Liver (tissue), 9 donors: ENCODE results near the gene S100A13. TPM values are rescaled to one million over a fixed set of nuclear protein-coding genes. Genes with fewer than 3 reads are reported as not detected.

Experiments
- DNase-seq: peaks from one replicate; pipeline ENCODE4 v3.0.0-alpha.2; 2017; ENCODE audit warnings: low spot score
- H3K27ac ChIP-seq, 2 donors: one replicate each; pipeline ENCODE4 v1.7.0; 2013; ENCODE audit warnings: inconsistent platforms in 2 of 2, low read length in 2 of 2, control low read depth in 1 of 2, low read depth in 1 of 2, mild to moderate bottlenecking in 1 of 2
- H3K27me3 ChIP-seq, 4 donors: one replicate each; pipeline versions ENCODE4 v1.6.1 to v1.7.0; 2013; ENCODE audit warnings: low read length in 3 of 4, inconsistent platforms in 1 of 4, mild to moderate bottlenecking in 1 of 4, moderate library complexity in 1 of 4; ENCODE audit not compliant: control insufficient read depth in 4 of 4, insufficient read depth in 4 of 4
- H3K36me3 ChIP-seq, 4 donors: one replicate each; pipeline versions ENCODE4 v1.6.1 to v1.7.0; 2013; ENCODE audit warnings: low read length in 3 of 4, mild to moderate bottlenecking in 3 of 4, low read depth in 1 of 4, moderate library complexity in 1 of 4; ENCODE audit not compliant: control insufficient read depth in 4 of 4, insufficient read depth in 3 of 4
- H3K4me1 ChIP-seq, 4 donors: one replicate each; pipeline versions ENCODE4 v1.6.1 to v1.7.0; 2013; ENCODE audit warnings: low read length in 3 of 4, mild to moderate bottlenecking in 3 of 4, moderate library complexity in 1 of 4; ENCODE audit not compliant: control insufficient read depth in 4 of 4, insufficient read depth in 4 of 4
- H3K4me3 ChIP-seq, 3 donors: one replicate each; pipeline versions ENCODE4 v1.6.1 to v1.7.0; 2013; ENCODE audit warnings: low read length in 3 of 3, control low read depth in 1 of 3, low read depth in 1 of 3, mild to moderate bottlenecking in 1 of 3
- H3K9ac ChIP-seq, 2 donors: one replicate each; pipeline ENCODE4 v1.7.0; 2013; ENCODE audit warnings: low read length in 2 of 2, mild to moderate bottlenecking in 2 of 2, moderate library complexity in 2 of 2, control low read depth in 1 of 2, low read depth in 1 of 2
- H3K9me3 ChIP-seq, 4 donors: one replicate each; pipeline versions ENCODE4 v1.6.1 to v1.7.0; 2013; ENCODE audit warnings: low read length in 3 of 4; ENCODE audit not compliant: control insufficient read depth in 4 of 4
- EGR1 ChIP-seq, 2 donors: IDR thresholded peaks; 2 replicates each; pipeline ENCODE4 v1.6.1; 2016 to 2018; ENCODE audit warnings: antibody characterized with exemption in 2 of 2, low read depth in 2 of 2
- FOXA1 ChIP-seq: IDR thresholded peaks from 2 replicates; pipeline ENCODE4 v1.6.1; 2016; ENCODE audit warnings: antibody characterized with exemption
- FOXA2 ChIP-seq: IDR thresholded peaks from 2 replicates; pipeline ENCODE4 v1.6.1; 2016; ENCODE audit warnings: antibody characterized with exemption
- GABPA ChIP-seq, 2 donors: IDR thresholded peaks in 1 of 2; conservative IDR thresholded peaks in 1 of 2; 2 replicates each; pipeline ENCODE4 v1.6.1; 2016; ENCODE audit warnings: antibody characterized with exemption in 2 of 2, mild to moderate bottlenecking in 1 of 2, moderate library complexity in 1 of 2
- HNF4A ChIP-seq, 2 donors: conservative IDR thresholded peaks; 2 replicates each; pipeline ENCODE4 v1.6.1; 2016; ENCODE audit warnings: antibody characterized with exemption in 2 of 2, mild to moderate bottlenecking in 2 of 2
- HNF4G ChIP-seq: IDR thresholded peaks from 2 replicates; pipeline ENCODE4 v1.6.1; 2016; ENCODE audit warnings: antibody characterized with exemption
- JUND ChIP-seq, 2 donors: IDR thresholded peaks; 2 replicates each; pipeline ENCODE4 v1.6.1; 2016; ENCODE audit warnings: antibody characterized with exemption in 2 of 2
- NR2F2 ChIP-seq: IDR thresholded peaks from 2 replicates; pipeline ENCODE4 v1.6.1; 2016; ENCODE audit warnings: antibody characterized with exemption
- RAD21 ChIP-seq, 2 donors: IDR thresholded peaks; 2 replicates each; pipeline ENCODE4 v1.6.1; 2016; ENCODE audit warnings: antibody characterized with exemption in 2 of 2, mild to moderate bottlenecking in 2 of 2
- RXRA ChIP-seq, 2 donors: IDR thresholded peaks; 2 replicates each; pipeline ENCODE4 v1.6.1; 2017 to 2018; ENCODE audit warnings: antibody characterized with exemption in 2 of 2, mild to moderate bottlenecking in 1 of 2
- SP1 ChIP-seq: IDR thresholded peaks from 2 replicates; pipeline ENCODE4 v1.6.1; 2018; ENCODE audit warnings: antibody characterized with exemption, mild to moderate bottlenecking
- TAF1 ChIP-seq: conservative IDR thresholded peaks from 2 replicates; pipeline ENCODE4 v1.6.1; 2016; ENCODE audit warnings: antibody characterized with exemption, mild to moderate bottlenecking
- YY1 ChIP-seq: IDR thresholded peaks from 2 replicates; pipeline ENCODE4 v1.6.1; 2016; ENCODE audit warnings: antibody characterized with exemption, mild to moderate bottlenecking
- WGBS: extraction: QIAGEN DNeasy Blood & Tissue Kit; methylation state at CpG from one replicate; pipeline ENCODE4 v1.1.7; 2013; 5-methylcytosine and 5-hydroxymethylcytosine counted together
- polyA plus RNA-seq, 2 donors: library from polyadenylated mRNA; stranded (reverse) in 1 of 2; unstranded in 1 of 2; fragments of 200-250 nt in 1 of 2; fragments of >200 nt in 1 of 2; fragmentation: Nextera tagmentation in 1 of 2; extraction: Ambion mirVana in 1 of 2; gene quantifications; one replicate each; pipeline versions ENCODE4 v1.2.1 to v1.2.3, GENCODE V29; 2013 to 2015
- total RNA-seq, 2 donors: library from RNA; depleted of rRNA; stranded (reverse); fragments of >200 nt; gene quantifications; one replicate each; pipeline ENCODE4 v1.2.3, GENCODE V29; 2014
- TF ChIP-seq, protein P1 (sequence below): IDR thresholded peaks from 2 replicates; pipeline ENCODE4 v1.6.1; 2016; ENCODE audit warnings: antibody characterized with exemption, mild to moderate bottlenecking
- TF ChIP-seq, protein P2 (sequence below): IDR thresholded peaks from 2 replicates; pipeline ENCODE4 v1.6.1; 2016; ENCODE audit warnings: antibody characterized with exemption
- TF ChIP-seq, protein P3 (sequence below): IDR thresholded peaks from 2 replicates; pipeline ENCODE4 v1.6.1; 2016; ENCODE audit warnings: antibody characterized with exemption
- TF ChIP-seq, protein P4 (sequence below): fragments of 150-350 bp; IDR thresholded peaks from 2 replicates; pipeline ENCODE4 v1.5.1; 2017; ENCODE audit warnings: improper control_type of control experiment, low read depth, low read length; ENCODE audit not compliant: missing input control
- TF ChIP-seq, protein P5 (sequence below): IDR thresholded peaks from 2 replicates; pipeline ENCODE4 v1.6.1; 2016; ENCODE audit warnings: antibody characterized with exemption
- donor health status: healthy.
- donor health status: healthy.
- donor health status: healthy.
- donor health status: healthy.
- donor health status: healthy.

The S100A13 gene
- total and polyA plus RNA-seq, 4 donors, result 5.3 to 23.0 (median 15.7) TPM

DNA sequence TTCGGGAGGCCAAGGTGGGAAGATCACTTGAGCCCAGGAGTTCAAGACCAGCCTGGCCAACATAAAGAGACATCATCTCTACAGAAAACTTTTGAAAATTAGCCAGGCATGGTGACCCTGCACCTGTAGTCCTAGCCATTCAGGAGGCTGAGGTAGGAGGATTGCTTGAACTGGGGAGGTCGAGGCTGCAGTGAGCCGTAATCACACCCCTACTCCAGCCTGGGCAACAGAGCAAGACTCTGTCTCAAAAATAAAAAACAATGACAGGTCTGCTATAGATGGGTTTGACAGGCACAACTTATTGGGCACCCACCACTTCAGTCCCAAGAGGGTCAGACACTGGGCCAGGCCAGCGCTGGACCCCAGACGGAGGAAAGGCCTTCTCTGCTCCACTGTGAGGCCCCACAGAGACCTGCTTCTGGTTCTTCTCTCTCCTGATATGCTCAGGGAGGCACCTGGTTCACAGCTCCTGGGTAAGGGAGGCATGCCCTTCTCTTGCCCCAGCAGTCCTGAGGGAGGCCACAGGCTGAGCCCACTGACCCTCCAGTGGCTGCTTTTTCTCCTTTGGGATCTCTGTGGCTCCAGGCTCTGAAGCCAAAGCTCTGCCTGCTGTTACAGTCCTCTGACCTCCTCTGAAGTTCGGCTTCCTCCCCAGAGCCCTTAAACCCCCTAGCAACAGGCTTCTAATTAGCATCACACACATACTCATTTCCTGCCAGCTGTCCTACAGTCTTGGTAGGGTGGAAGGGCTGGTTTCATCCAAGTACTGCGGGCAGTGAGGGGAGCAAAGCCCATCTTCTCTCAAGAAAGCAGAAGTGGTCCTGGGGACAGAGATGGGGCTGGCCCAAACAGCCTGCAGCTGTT is 28.8 kb downstream of the S100A13 start:
- Histone ChIP-seq H3K4me3 (no peak overlapping the region), H3K36me3 (no peaks in the 10 kb centered on the region), H3K4me1 (no peaks in the 10 kb centered on the region), H3K9ac (no peak overlapping the region), H3K27ac (no peak overlapping the region), H3K9me3 (no peaks in the 10 kb centered on the region), H3K27me3 (no peaks in the 10 kb centered on the region)
- TF ChIP-seq FOXA1 (no peak), FOXA2 (no peak), EGR1 (IDR thresholded peaks at IDR 0.05; ENCODE audit: low read depth in 2 of 2) (no peak), HNF4A (conservative IDR thresholded peaks at IDR 0.05) (no peak), TAF1 (no peak), NR2F2 (no peak), HNF4G (no peak), SP1 (no peak), YY1 (no peak), RAD21 (IDR thresholded peaks at IDR 0.05) (no peak), GABPA (IDR thresholded peaks at IDR 0.05 in 1 of 2, conservative IDR thresholded peaks at IDR 0.05 in 1 of 2) (no peak), JUND (IDR thresholded peaks at IDR 0.05) (no peak), RXRA (IDR thresholded peaks at IDR 0.05) (no peak)
- TF ChIP-seq, protein P1, sequence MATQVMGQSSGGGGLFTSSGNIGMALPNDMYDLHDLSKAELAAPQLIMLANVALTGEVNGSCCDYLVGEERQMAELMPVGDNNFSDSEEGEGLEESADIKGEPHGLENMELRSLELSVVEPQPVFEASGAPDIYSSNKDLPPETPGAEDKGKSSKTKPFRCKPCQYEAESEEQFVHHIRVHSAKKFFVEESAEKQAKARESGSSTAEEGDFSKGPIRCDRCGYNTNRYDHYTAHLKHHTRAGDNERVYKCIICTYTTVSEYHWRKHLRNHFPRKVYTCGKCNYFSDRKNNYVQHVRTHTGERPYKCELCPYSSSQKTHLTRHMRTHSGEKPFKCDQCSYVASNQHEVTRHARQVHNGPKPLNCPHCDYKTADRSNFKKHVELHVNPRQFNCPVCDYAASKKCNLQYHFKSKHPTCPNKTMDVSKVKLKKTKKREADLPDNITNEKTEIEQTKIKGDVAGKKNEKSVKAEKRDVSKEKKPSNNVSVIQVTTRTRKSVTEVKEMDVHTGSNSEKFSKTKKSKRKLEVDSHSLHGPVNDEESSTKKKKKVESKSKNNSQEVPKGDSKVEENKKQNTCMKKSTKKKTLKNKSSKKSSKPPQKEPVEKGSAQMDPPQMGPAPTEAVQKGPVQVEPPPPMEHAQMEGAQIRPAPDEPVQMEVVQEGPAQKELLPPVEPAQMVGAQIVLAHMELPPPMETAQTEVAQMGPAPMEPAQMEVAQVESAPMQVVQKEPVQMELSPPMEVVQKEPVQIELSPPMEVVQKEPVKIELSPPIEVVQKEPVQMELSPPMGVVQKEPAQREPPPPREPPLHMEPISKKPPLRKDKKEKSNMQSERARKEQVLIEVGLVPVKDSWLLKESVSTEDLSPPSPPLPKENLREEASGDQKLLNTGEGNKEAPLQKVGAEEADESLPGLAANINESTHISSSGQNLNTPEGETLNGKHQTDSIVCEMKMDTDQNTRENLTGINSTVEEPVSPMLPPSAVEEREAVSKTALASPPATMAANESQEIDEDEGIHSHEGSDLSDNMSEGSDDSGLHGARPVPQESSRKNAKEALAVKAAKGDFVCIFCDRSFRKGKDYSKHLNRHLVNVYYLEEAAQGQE, result no peak
- TF ChIP-seq, protein P2, sequence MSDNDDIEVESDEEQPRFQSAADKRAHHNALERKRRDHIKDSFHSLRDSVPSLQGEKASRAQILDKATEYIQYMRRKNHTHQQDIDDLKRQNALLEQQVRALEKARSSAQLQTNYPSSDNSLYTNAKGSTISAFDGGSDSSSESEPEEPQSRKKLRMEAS, result no peak
- TF ChIP-seq, protein P3, sequence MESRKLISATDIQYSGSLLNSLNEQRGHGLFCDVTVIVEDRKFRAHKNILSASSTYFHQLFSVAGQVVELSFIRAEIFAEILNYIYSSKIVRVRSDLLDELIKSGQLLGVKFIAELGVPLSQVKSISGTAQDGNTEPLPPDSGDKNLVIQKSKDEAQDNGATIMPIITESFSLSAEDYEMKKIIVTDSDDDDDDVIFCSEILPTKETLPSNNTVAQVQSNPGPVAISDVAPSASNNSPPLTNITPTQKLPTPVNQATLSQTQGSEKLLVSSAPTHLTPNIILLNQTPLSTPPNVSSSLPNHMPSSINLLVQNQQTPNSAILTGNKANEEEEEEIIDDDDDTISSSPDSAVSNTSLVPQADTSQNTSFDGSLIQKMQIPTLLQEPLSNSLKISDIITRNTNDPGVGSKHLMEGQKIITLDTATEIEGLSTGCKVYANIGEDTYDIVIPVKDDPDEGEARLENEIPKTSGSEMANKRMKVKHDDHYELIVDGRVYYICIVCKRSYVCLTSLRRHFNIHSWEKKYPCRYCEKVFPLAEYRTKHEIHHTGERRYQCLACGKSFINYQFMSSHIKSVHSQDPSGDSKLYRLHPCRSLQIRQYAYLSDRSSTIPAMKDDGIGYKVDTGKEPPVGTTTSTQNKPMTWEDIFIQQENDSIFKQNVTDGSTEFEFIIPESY, result no peak
- TF ChIP-seq, protein P4, sequence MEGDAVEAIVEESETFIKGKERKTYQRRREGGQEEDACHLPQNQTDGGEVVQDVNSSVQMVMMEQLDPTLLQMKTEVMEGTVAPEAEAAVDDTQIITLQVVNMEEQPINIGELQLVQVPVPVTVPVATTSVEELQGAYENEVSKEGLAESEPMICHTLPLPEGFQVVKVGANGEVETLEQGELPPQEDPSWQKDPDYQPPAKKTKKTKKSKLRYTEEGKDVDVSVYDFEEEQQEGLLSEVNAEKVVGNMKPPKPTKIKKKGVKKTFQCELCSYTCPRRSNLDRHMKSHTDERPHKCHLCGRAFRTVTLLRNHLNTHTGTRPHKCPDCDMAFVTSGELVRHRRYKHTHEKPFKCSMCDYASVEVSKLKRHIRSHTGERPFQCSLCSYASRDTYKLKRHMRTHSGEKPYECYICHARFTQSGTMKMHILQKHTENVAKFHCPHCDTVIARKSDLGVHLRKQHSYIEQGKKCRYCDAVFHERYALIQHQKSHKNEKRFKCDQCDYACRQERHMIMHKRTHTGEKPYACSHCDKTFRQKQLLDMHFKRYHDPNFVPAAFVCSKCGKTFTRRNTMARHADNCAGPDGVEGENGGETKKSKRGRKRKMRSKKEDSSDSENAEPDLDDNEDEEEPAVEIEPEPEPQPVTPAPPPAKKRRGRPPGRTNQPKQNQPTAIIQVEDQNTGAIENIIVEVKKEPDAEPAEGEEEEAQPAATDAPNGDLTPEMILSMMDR, result no peak
- TF ChIP-seq, protein P5, sequence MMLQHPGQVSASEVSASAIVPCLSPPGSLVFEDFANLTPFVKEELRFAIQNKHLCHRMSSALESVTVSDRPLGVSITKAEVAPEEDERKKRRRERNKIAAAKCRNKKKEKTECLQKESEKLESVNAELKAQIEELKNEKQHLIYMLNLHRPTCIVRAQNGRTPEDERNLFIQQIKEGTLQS, result no peak
- WGBS, result 87% methylated on average over 7 of the region's 7 CpGs
- no peak for DNase-seq
